Neural cell (in vitro differentiated cells): Measurements from ENCODE around the gene SYNC. TPM values are rescaled to one million over a fixed set of nuclear protein-coding genes. Genes with fewer than 3 reads are reported as not detected.

Experiments used
- H2AFZ ChIP-seq: fragments of 200-600, 300-800 bp; sonication (generic), shearing (Covaris generic); 2 replicates; pipeline ENCODE4 v1.6.0; 2014; ENCODE audit warnings: low read depth, mild to moderate bottlenecking, antibody characterized with exemption, low read length, moderate library complexity
- H3F3A ChIP-seq: fragments of 200-600 bp; shearing (Covaris generic); 2 replicates; pipeline ENCODE4 v1.6.1; 2016; ENCODE audit warnings: mild to moderate bottlenecking, moderate library complexity, mixed read lengths, antibody characterized with exemption, low read length; ENCODE audit not compliant: insufficient read depth, poor library complexity, severe bottlenecking
- H3K27ac ChIP-seq: fragments of 200-600, 300-800 bp; sonication (generic), shearing (Covaris generic); 2 replicates; pipeline ENCODE4 v1.5.1; 2014; ENCODE audit warnings: mild to moderate bottlenecking, low read length, moderate library complexity
- H3K27me3 ChIP-seq: fragments of 300-800, 200-600 bp; sonication (generic), shearing (Covaris generic); 2 replicates; pipeline ENCODE4 v1.6.0; 2014; ENCODE audit warnings: mild to moderate bottlenecking, low read depth, low read length, moderate library complexity; ENCODE audit not compliant: insufficient read depth
- H3K36me3 ChIP-seq: fragments of 300-800, 200-600 bp; sonication (generic), shearing (Covaris generic); 2 replicates; pipeline ENCODE4 v1.5.1; 2014; ENCODE audit warnings: mild to moderate bottlenecking, antibody characterized with exemption, low read length, moderate library complexity; ENCODE audit not compliant: insufficient read depth
- H3K4me2 ChIP-seq: fragments of 300-800, 200-600 bp; sonication (generic), shearing (Covaris generic); 2 replicates; pipeline ENCODE4 v1.6.0; 2014; ENCODE audit warnings: mild to moderate bottlenecking, low read length
- H3K4me3 ChIP-seq: fragments of 300-800, 200-600 bp; sonication (generic), shearing (Covaris generic); 2 replicates; pipeline ENCODE4 v1.5.1; 2014; ENCODE audit warnings: mild to moderate bottlenecking, low read length, moderate library complexity
- H3K79me2 ChIP-seq: fragments of 200-600 bp; shearing (Covaris generic); replicated peaks from 2 replicates; pipeline ENCODE4 v1.6.0; 2014; ENCODE audit warnings: mild to moderate bottlenecking, low read length, moderate library complexity; ENCODE audit not compliant: insufficient read depth
- H3K9ac ChIP-seq: fragments of 300-800, 200-600 bp; sonication (generic), shearing (Covaris generic); 2 replicates; pipeline ENCODE4 v1.6.1; 2016; ENCODE audit warnings: mild to moderate bottlenecking, low read length, mixed read lengths
- H3K9me2 ChIP-seq: fragments of 200-600 bp; shearing (Covaris generic); 2 replicates; pipeline ENCODE4 v1.6.1; 2016; ENCODE audit warnings: mild to moderate bottlenecking, low read length, mixed read lengths; ENCODE audit not compliant: insufficient read depth
- H3K9me3 ChIP-seq: fragments of 200-600, 300-800 bp; sonication (generic), shearing (Covaris generic); 2 replicates; pipeline ENCODE4 v1.6.1; 2016; ENCODE audit warnings: mild to moderate bottlenecking, mixed run types, low read length, moderate library complexity, mixed read lengths
- H4K20me1 ChIP-seq: fragments of 200-600 bp; shearing (Covaris generic); 2 replicates; pipeline ENCODE4 v1.6.1; 2016; ENCODE audit warnings: mild to moderate bottlenecking, mixed run types; ENCODE audit not compliant: insufficient read depth
- CTCF ChIP-seq: fragments of 450-650 bp; IDR thresholded peaks from 2 replicates; pipeline ENCODE4 v1.5.1; 2014; ENCODE audit warnings: antibody characterized with exemption, mild to moderate bottlenecking, moderate library complexity; ENCODE audit not compliant: poor library complexity, severe bottlenecking
- EP300 ChIP-seq: fragments of 450-650 bp; conservative IDR thresholded peaks from 2 replicates; pipeline ENCODE4 v1.6.1; 2014; ENCODE audit warnings: antibody characterized with exemption, mild to moderate bottlenecking, moderate library complexity; ENCODE audit not compliant: poor library complexity, severe bottlenecking
- EZH2 ChIP-seq: fragments of 200-600, 300-800 bp; shearing (Covaris generic), sonication (generic); IDR thresholded peaks from 2 replicates; pipeline ENCODE4 v1.6.1; 2014; ENCODE audit warnings: antibody characterized with exemption, low read length, borderline replicate concordance, mild to moderate bottlenecking; ENCODE audit not compliant: insufficient read depth, poor library complexity, severe bottlenecking
- MXI1 ChIP-seq: fragments of 450-650 bp; conservative IDR thresholded peaks from 2 replicates; pipeline ENCODE4 v1.6.1; 2014; ENCODE audit warnings: antibody characterized with exemption, mild to moderate bottlenecking; ENCODE audit not compliant: poor library complexity, severe bottlenecking
- POLR2AphosphoS5 ChIP-seq: IDR thresholded peaks from 2 replicates; pipeline ENCODE4 v1.6.1; 2012
- RAD21 ChIP-seq: fragments of 450-650 bp; conservative IDR thresholded peaks from 2 replicates; pipeline ENCODE4 v1.6.1; 2014; ENCODE audit warnings: antibody characterized with exemption, mild to moderate bottlenecking, moderate library complexity
- SMC3 ChIP-seq: fragments of 450-650 bp; conservative IDR thresholded peaks from 2 replicates; pipeline ENCODE4 v1.6.1; 2014; ENCODE audit warnings: antibody characterized with exemption, mild to moderate bottlenecking, moderate library complexity; ENCODE audit not compliant: poor library complexity
- TAF1 ChIP-seq: IDR thresholded peaks from 2 replicates; pipeline ENCODE4 v1.6.1; 2012; ENCODE audit warnings: low read depth
- polyA plus RNA-seq: library from polyadenylated mRNA; depleted of rRNA; stranded (reverse); fragments of >200 nt; gene quantifications from 2 replicates; pipeline ENCODE4 v1.2.3, GENCODE V29; 2014
- TF ChIP-seq, protein P1 (sequence below): IDR thresholded peaks from 2 replicates; pipeline ENCODE4 v1.6.1; 2012; ENCODE audit warnings: borderline replicate concordance

SYNC gene
- polyA plus RNA-seq, 1 donor from 2014 or later: not detected

DNA sequence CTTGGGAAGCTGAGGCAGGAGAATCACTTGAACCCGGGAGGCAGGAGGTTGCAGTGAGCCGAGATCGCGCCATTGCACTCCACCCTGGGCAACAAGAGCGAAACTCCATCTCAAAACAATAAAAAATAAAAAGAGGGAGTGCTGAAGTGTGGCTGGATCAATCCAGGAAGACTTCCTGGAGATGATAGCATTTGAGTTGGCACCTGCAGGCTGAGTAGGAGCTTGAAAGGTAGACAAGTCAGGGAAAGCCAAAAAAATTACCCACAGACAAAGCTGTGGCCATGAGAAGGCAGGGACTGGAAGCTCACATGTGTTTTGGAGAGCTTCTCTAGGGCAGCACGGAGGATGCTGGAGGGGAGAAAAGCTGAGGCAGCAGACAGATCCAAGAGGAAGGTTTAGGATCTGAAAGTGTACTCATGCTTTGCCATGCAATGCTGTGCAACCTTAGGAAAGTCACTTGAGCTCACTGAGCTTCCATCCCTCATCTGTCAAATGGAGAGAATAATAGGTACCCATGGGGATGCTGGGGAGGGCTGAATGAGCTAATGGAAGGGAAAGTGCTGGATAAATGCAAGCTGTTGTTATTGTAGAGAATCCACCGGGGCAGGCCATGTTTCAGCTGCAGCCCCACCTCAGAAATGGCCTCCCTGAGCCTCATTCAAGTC is 26.0 kb upstream of the SYNC start (continued):
- TF ChIP-seq, protein P1, sequence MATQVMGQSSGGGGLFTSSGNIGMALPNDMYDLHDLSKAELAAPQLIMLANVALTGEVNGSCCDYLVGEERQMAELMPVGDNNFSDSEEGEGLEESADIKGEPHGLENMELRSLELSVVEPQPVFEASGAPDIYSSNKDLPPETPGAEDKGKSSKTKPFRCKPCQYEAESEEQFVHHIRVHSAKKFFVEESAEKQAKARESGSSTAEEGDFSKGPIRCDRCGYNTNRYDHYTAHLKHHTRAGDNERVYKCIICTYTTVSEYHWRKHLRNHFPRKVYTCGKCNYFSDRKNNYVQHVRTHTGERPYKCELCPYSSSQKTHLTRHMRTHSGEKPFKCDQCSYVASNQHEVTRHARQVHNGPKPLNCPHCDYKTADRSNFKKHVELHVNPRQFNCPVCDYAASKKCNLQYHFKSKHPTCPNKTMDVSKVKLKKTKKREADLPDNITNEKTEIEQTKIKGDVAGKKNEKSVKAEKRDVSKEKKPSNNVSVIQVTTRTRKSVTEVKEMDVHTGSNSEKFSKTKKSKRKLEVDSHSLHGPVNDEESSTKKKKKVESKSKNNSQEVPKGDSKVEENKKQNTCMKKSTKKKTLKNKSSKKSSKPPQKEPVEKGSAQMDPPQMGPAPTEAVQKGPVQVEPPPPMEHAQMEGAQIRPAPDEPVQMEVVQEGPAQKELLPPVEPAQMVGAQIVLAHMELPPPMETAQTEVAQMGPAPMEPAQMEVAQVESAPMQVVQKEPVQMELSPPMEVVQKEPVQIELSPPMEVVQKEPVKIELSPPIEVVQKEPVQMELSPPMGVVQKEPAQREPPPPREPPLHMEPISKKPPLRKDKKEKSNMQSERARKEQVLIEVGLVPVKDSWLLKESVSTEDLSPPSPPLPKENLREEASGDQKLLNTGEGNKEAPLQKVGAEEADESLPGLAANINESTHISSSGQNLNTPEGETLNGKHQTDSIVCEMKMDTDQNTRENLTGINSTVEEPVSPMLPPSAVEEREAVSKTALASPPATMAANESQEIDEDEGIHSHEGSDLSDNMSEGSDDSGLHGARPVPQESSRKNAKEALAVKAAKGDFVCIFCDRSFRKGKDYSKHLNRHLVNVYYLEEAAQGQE: no peak

DNA sequence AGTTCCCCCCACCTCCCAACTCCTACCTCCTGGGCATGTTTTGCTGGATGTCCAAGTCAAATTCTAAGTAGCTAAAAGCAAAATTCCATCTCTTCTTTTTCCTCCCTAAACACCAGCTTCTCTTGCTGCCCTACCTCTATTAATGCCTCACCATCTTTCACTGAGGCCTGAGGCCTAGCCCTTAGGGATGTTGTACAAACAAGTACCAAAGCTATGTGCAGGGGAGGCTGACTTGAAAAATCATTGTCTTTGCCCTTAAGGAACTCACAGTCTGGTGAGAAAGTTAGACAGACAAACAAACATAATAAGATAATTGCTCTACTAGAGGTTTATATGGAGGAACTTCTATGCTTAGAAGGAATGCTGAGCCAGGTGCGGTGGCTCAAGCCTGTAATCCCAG is 25.3 kb upstream of the SYNC start:
- Histone ChIP-seq H3K27me3 (no peaks in the 10 kb centered on the region), H3K9me2 (no peaks in the 10 kb centered on the region), H3K27ac (no peak overlapping the region), H3F3A (no peaks in the 10 kb centered on the region), H3K79me2 (no peaks in the 10 kb centered on the region), H4K20me1 (no peaks in the 10 kb centered on the region), H3K36me3 (no peaks in the 10 kb centered on the region), H3K9me3 (no peaks in the 10 kb centered on the region), H2AFZ (no peak overlapping the region), H3K9ac (no peak overlapping the region), H3K4me2 (no peak overlapping the region), H3K4me3 (no peak overlapping the region)
- TF ChIP-seq EP300 (no peak), MXI1 (no peak), RAD21 (no peak), CTCF (no peak), POLR2AphosphoS5 (no peak), TAF1 (no peak), SMC3 (no peak), EZH2 (no peak)
- TF ChIP-seq, protein P1: no peak
